Measurements from ENCODE around the gene RALGPS1. TPM values are rescaled to one million over a fixed set of nuclear protein-coding genes. Genes with fewer than 3 reads are reported as not detected.

RALGPS1 gene
- total RNA-seq, 1 donor from 2014 or later, result 30.7 TPM

GRCh38 chr9:127264462-127265219, 350.1 kb downstream of the RALGPS1 start, which contains the start of gene GARNL3:
GARNL3 (plus strand) TSS chr9:127264774; CDS start chr9:127264878, 104 bp downstream.
- no peak within 1 kb of the TSS for H3K27ac ChIP-seq
- H3K4me1 ChIP-seq, result peaks cover 9% of the 10 kb centered on the region
- no peaks in the 10 kb centered on the region for H3K79me2 ChIP-seq (ENCODE audit: low read depth)
- peak; percentile 46 for DNase-seq (ENCODE audit: low spot score)
- Mint-ChIP-seq H3K4me3 (peak within 1 kb of the TSS; percentile 27), H3K27ac (peak within 1 kb of the TSS; percentile 80), H3K27me3 (ENCODE audit: insufficient read depth, low read depth) (no peaks in the 10 kb centered on the region), H3K36me3 (no peaks in the 10 kb centered on the region), H3K9me3 (no peaks in the 10 kb centered on the region), H3K4me1 (peaks cover 21% of the 10 kb centered on the region)
- no peaks in the 10 kb centered on the region for H3K9me3 ChIP-seq (ENCODE audit: low read depth)
- no peak within 1 kb of the TSS for H3K4me3 ChIP-seq
- TF ChIP-seq, protein P1, sequence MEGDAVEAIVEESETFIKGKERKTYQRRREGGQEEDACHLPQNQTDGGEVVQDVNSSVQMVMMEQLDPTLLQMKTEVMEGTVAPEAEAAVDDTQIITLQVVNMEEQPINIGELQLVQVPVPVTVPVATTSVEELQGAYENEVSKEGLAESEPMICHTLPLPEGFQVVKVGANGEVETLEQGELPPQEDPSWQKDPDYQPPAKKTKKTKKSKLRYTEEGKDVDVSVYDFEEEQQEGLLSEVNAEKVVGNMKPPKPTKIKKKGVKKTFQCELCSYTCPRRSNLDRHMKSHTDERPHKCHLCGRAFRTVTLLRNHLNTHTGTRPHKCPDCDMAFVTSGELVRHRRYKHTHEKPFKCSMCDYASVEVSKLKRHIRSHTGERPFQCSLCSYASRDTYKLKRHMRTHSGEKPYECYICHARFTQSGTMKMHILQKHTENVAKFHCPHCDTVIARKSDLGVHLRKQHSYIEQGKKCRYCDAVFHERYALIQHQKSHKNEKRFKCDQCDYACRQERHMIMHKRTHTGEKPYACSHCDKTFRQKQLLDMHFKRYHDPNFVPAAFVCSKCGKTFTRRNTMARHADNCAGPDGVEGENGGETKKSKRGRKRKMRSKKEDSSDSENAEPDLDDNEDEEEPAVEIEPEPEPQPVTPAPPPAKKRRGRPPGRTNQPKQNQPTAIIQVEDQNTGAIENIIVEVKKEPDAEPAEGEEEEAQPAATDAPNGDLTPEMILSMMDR (IDR thresholded peaks at IDR 0.05), result no peak
- no peaks in the 10 kb centered on the region for H3K27me3 ChIP-seq
- H2AFZ ChIP-seq (replicated peaks), result peak within 1 kb of the TSS; percentile 57
- no peaks in the 10 kb centered on the region for H3K36me3 ChIP-seq
- no peaks in the 10 kb centered on the region for H3F3A ChIP-seq (ENCODE audit: low read depth)
- peak within 1 kb of the TSS; percentile 9 for H3K4me2 ChIP-seq
- no peaks in the 10 kb centered on the region for H4K20me1 ChIP-seq (ENCODE audit: low read depth)
- peak within 1 kb of the TSS; percentile 36 for H3K9ac ChIP-seq

DNA sequence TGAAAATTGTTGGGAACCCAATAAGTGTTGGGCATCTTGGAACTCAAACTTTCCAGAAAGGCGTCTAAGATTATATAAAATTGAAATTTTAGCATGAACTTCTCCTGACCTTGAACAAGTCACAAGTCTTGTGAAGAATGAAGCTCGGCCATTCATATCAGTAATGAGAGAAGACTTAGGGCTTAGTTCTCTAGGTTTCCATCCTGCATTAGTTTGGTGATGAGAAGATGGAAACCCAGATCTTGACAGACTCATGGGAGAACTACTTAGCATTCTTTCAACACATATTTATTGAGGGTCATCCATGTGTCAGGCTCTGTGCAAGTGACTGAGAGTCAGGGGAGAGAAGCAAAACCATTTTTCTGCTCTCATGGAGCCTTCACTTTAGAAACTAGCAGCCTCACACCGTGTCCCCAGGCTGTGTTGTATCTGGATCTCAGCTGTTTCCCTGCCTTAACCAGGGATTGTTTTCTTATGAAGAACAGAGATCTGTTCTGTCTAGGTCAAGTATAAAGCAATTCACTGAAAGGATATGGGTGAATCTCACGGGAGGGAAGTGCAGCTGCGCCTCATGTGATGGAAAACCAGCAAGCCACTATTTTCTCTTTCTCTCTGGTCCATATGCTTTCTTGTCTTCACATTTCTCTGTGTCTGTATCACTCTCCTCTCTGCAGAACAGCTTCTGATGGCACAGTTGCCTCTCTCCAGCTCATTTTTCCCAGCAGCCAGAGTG, 353.4 kb downstream of the RALGPS1 start:
- no peak for DNase-seq (ENCODE audit: low spot score)
- Histone ChIP-seq H2AFZ (replicated peaks) (no peak overlapping the region), H3F3A (ENCODE audit: low read depth) (no peaks in the 10 kb centered on the region), H3K9me3 (ENCODE audit: low read depth) (no peaks in the 10 kb centered on the region), H3K27ac (no peak overlapping the region), H3K79me2 (ENCODE audit: low read depth) (no peaks in the 10 kb centered on the region), H3K9ac (no peak overlapping the region), H3K36me3 (no peaks in the 10 kb centered on the region), H3K4me2 (no peak overlapping the region), H4K20me1 (ENCODE audit: low read depth) (no peaks in the 10 kb centered on the region), H3K4me1 (peaks cover 9% of the 10 kb centered on the region), H3K27me3 (no peaks in the 10 kb centered on the region), H3K4me3 (no peak overlapping the region)
- Mint-ChIP-seq H3K4me3 (no peak overlapping the region), H3K9me3 (no peaks in the 10 kb centered on the region), H3K27me3 (ENCODE audit: insufficient read depth, low read depth) (no peaks in the 10 kb centered on the region), H3K36me3 (peaks cover 3% of the 10 kb centered on the region), H3K4me1 (peaks cover 21% of the 10 kb centered on the region), H3K27ac (no peak overlapping the region)
- TF ChIP-seq, protein P1 (IDR thresholded peaks at IDR 0.05), result no peak

DNA sequence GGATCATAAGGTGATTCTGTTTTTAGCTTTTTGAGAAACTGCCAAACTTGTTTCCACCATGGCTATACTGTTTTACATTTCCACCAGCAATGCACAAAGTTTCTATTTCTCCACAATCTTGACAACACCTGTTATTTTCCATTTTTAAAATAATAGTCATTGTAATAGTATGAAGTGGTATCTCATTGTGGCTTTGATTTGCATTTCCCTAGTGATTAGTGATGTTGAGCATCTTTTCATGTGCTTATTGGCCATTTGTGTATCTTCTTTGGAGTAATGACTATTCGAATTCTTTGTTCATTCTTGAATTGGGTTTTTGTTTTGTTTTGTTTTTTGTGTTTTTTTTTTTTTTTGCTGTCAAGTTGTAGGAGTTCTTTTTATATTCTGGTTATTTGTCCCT, 354.9 kb downstream of the RALGPS1 start:
- Histone ChIP-seq H3F3A (ENCODE audit: low read depth) (no peaks in the 10 kb centered on the region), H3K27ac (no peak overlapping the region), H3K4me1 (peaks cover 4% of the 10 kb centered on the region), H4K20me1 (ENCODE audit: low read depth) (no peaks in the 10 kb centered on the region), H3K4me2 (no peak overlapping the region), H2AFZ (replicated peaks) (no peak overlapping the region), H3K9ac (no peak overlapping the region), H3K9me3 (ENCODE audit: low read depth) (no peaks in the 10 kb centered on the region), H3K79me2 (ENCODE audit: low read depth) (no peaks in the 10 kb centered on the region), H3K36me3 (no peaks in the 10 kb centered on the region), H3K4me3 (no peak overlapping the region), H3K27me3 (no peaks in the 10 kb centered on the region)
- H3K27ac Mint-ChIP-seq, result no peak overlapping the region
- peaks cover 3% of the 10 kb centered on the region for H3K36me3 Mint-ChIP-seq
- H3K4me3 Mint-ChIP-seq, result no peak overlapping the region
- H3K9me3 Mint-ChIP-seq, result no peaks in the 10 kb centered on the region
- TF ChIP-seq, protein P1 (IDR thresholded peaks at IDR 0.05), result no peak
- no peak for TF ChIP-seq EZH2phosphoT487 (IDR thresholded peaks at IDR 0.05)
- TF ChIP-seq EZH2 (IDR thresholded peaks at IDR 0.05), result no peak
- no peak for DNase-seq (ENCODE audit: low spot score)
- no peaks in the 10 kb centered on the region for H3K27me3 Mint-ChIP-seq (ENCODE audit: insufficient read depth, low read depth)
- peaks cover 9% of the 10 kb centered on the region for H3K4me1 Mint-ChIP-seq

Other genes with a start within 250 kb of the RALGPS1 start
- 9.3 and 10.0 TPM in 2 replicates for gene ZBTB43, start 109.7 kb upstream of the RALGPS1 start, total RNA-seq (ENCODE audit: low replicate concordance)
- gene ZBTB34, start 54.1 kb upstream of the RALGPS1 start, total RNA-seq (ENCODE audit: low replicate concordance), result 17.4 and 21.9 TPM in 2 replicates
- 7.6 and 9.4 TPM in 2 replicates for gene ANGPTL2, start 207.9 kb downstream of the RALGPS1 start, total RNA-seq (ENCODE audit: low replicate concordance)